22Rv1 (cell line): ENCODE results near the gene MTA3.

Source experiments
- CTCF ChIP-seq: fragments of 450-650 bp; IDR thresholded peaks from 2 replicates; pipeline ENCODE4 v1.5.1; 2017; ENCODE audit warnings: mild to moderate bottlenecking
- ZFX ChIP-seq: fragments of 450-650 bp; IDR thresholded peaks from 2 replicates; pipeline ENCODE4 v1.6.1; 2017; ENCODE audit warnings: antibody characterized with exemption, borderline replicate concordance

DNA sequence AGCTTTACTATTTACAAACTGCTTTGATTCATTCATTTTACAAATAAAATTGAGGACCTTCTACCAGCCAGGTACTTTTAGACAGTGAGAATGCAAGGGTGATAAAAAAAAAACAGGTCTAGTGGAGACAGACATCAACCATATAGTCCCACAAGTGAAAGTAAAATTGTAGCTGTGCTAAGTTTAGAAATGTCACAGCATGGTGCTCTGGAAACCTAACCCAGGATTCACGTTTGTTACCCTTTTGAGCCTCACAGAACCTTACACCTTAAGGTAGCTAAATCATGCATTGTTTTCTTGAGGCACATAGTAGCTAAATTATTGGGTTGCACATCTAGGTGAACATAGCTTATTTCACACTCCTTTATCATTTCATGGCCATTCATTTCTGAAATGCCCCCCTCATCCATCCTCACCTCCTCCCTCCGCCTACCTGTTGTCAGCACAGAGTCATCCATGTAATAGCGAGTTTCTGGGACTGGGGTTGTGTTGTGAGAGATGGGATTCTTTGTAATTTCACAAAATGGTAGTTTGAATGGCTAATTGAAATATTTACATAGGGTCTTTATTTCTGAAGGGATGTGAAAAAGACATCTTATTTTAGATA lies 7.1 kb downstream of the MTA3 start:
- no peak for TF ChIP-seq CTCF
- no peak for TF ChIP-seq ZFX
